ENCODE measurements around the gene RGL1. TPM values are rescaled to one million over a fixed set of nuclear protein-coding genes. Genes with fewer than 3 reads are reported as not detected.

RGL1 gene
- total RNA-seq, 6 experiments from 2014 or later, result 12.0 to 16.8 (median 14.7) TPM

GRCh38 chr1:183887826-183888819 lies 83.2 kb downstream of the RGL1 start:
- Mint-ChIP-seq H3K9me3 (no peaks in the 10 kb centered on the region), H3K27ac (no peak overlapping the region), H3K4me3 (no peak overlapping the region), H3K4me1 (ENCODE audit: low read depth) (peaks cover 27% of the 10 kb centered on the region), H3K36me3 (ENCODE audit: low read depth) (peaks cover 53% of the 10 kb centered on the region), H3K27me3 (ENCODE audit: insufficient read depth) (no peaks in the 10 kb centered on the region)
- no peak for DNase-seq
- no peak for TF ChIP-seq CTCF (IDR thresholded peaks at IDR 0.05)

GRCh38 chr1:183889095-183889494 lies 84.2 kb downstream of the RGL1 start:
- H3K27ac Mint-ChIP-seq, result no peak overlapping the region

GRCh38 chr1:183891158-183891856 lies 86.4 kb downstream of the RGL1 start:
- Mint-ChIP-seq H3K27me3 (ENCODE audit: insufficient read depth) (no peaks in the 10 kb centered on the region), H3K4me3 (no peak overlapping the region), H3K36me3 (ENCODE audit: low read depth) (peaks cover 43% of the 10 kb centered on the region), H3K4me1 (ENCODE audit: low read depth) (peaks cover 15% of the 10 kb centered on the region), H3K27ac (no peak overlapping the region), H3K9me3 (no peaks in the 10 kb centered on the region)
- no peak for TF ChIP-seq CTCF (IDR thresholded peaks at IDR 0.05)
- DNase-seq, result no peak

More at GRCh38 chr1:183889095-183889494, 84.2 kb downstream of the RGL1 start:
- no peak for DNase-seq
- Mint-ChIP-seq H3K9me3 (no peaks in the 10 kb centered on the region), H3K27me3 (ENCODE audit: insufficient read depth) (no peaks in the 10 kb centered on the region), H3K4me3 (no peak overlapping the region), H3K36me3 (ENCODE audit: low read depth) (peaks cover 43% of the 10 kb centered on the region), H3K4me1 (ENCODE audit: low read depth) (peaks cover 19% of the 10 kb centered on the region)
- no peak for TF ChIP-seq CTCF (IDR thresholded peaks at IDR 0.05)

- H3K27me3 Mint-ChIP-seq (ENCODE audit: insufficient read depth), result no peaks in the 10 kb centered on the region
- no peaks in the 10 kb centered on the region for H3K9me3 Mint-ChIP-seq
- H3K36me3 Mint-ChIP-seq (ENCODE audit: low read depth), result peaks cover 51% of the 10 kb centered on the region
- no peak overlapping the region for H3K4me3 Mint-ChIP-seq
- H3K27ac Mint-ChIP-seq, result no peak overlapping the region
- TF ChIP-seq CTCF (IDR thresholded peaks at IDR 0.05), result no peak
- DNase-seq, result no peak
- peaks cover 21% of the 10 kb centered on the region for H3K4me1 Mint-ChIP-seq (ENCODE audit: low read depth)
These were observed 87.5 kb downstream of the RGL1 start for GRCh38 chr1:183892351-183892793.

GRCh38 chr1:183893561-183894289 lies 88.8 kb downstream of the RGL1 start:
- H3K27me3 Mint-ChIP-seq (ENCODE audit: insufficient read depth), result no peaks in the 10 kb centered on the region
- H3K4me3 Mint-ChIP-seq, result no peak overlapping the region
- H3K4me1 Mint-ChIP-seq (ENCODE audit: low read depth), result peaks cover 12% of the 10 kb centered on the region
- no peak overlapping the region for H3K27ac Mint-ChIP-seq
- no peak for DNase-seq
- no peak for TF ChIP-seq CTCF (IDR thresholded peaks at IDR 0.05)
- H3K9me3 Mint-ChIP-seq, result no peaks in the 10 kb centered on the region
- H3K36me3 Mint-ChIP-seq (ENCODE audit: low read depth), result peaks cover 52% of the 10 kb centered on the region
